Colonic mucosa (tissue), 4 donors: Measurements from ENCODE around the gene S100A13. TPM values are rescaled to one million over a fixed set of nuclear protein-coding genes. Genes with fewer than 3 reads are reported as not detected.
"Not testable (repeated sequence)": the region's sequence is repeated elsewhere in the genome, so short reads cannot be mapped to it uniquely, and the experiment has no call there.

ENCODE experiments used
- DNase-seq: peaks from one replicate; pipeline ENCODE4 v3.0.0-alpha.2; 2020
- H3K27ac ChIP-seq: fragments of 200-600 bp; one replicate; pipeline ENCODE4 v1.8.0; 2021
- H3K27me3 ChIP-seq: fragments of 200-600 bp; one replicate; pipeline ENCODE4 v1.8.0; 2021
- H3K36me3 ChIP-seq: fragments of 200-600 bp; one replicate; pipeline ENCODE4 v1.8.0; 2021
- H3K4me1 ChIP-seq: fragments of 200-600 bp; one replicate; pipeline ENCODE4 v1.8.0; 2021; ENCODE audit warnings: mild to moderate bottlenecking
- H3K4me3 ChIP-seq: fragments of 200-600 bp; one replicate; pipeline ENCODE4 v1.8.0; 2021
- H3K9ac ChIP-seq, 2 donors: one replicate each; pipeline ENCODE4 v1.7.0; 2013; ENCODE audit warnings: control low read depth in 2 of 2, low read depth in 2 of 2, low read length in 2 of 2
- H3K9me3 ChIP-seq: fragments of 200-600 bp; one replicate; pipeline ENCODE4 v1.8.0; 2021
- CTCF ChIP-seq: fragments of 200-600 bp; IDR thresholded peaks from one replicate; pipeline ENCODE4 v1.8.0; 2022; ENCODE audit warnings: antibody characterized with exemption, mild to moderate bottlenecking
- intact Hi-C: fragments of 100-400 bp; cut with DNase I; formaldehyde crosslinking; loops from one replicate; pipeline ENCODE4 v1.14.1; 2022
- total RNA-seq, 2 donors: library from RNA; stranded (reverse); fragmentation: NEBNext Ultra II Directional in 1 of 2; extraction: Animal tissue kit (Norgen Biotek cat#: 25700) in 1 of 2; gene quantifications; one replicate each; pipeline ENCODE4 v1.2.1, GENCODE V29; 2021
- donor health status: healthy.
- donor health status: DM: no; HTN: no; CAD: no.
- donor health status: DM: no; HTN: no; CAD: no.

Gene S100A13
- total RNA-seq = 10 to 100 TPM; 45.2 to 67.2 TPM

GRCh38 chr1:153626904-153627714 lies at the start of gene S100A13:
Gene S100A13 (minus strand): TSS chr1:153627505. CDS start chr1:153626472, 1,033 bp downstream.
- Histone ChIP-seq H3K4me1 (peaks cover 9% of the 10 kb centered on the region), H3K36me3 (no peaks in the 10 kb centered on the region), H3K27ac (peak within 1 kb of the TSS; percentile 74), H3K4me3 (peak within 1 kb of the TSS; percentile 42), H3K9me3 (no peaks in the 10 kb centered on the region), H3K9ac (peak within 1 kb of the TSS; percentile 74 to 78), H3K27me3 (no peaks in the 10 kb centered on the region)
- peak; percentile 53 for TF ChIP-seq CTCF
- intact Hi-C loops = no loop called here
- peak; percentile 84 for DNase-seq

GRCh38 chr1:153673511-153673910 lies 46.2 kb upstream of the S100A13 start:
- Histone ChIP-seq H3K9ac (no peak overlapping the region), H3K36me3 (no peaks in the 10 kb centered on the region), H3K4me3 (no peak overlapping the region), H3K4me1 (peaks cover 14% of the 10 kb centered on the region), H3K27ac (no peak overlapping the region), H3K9me3 (no peaks in the 10 kb centered on the region), H3K27me3 (peaks cover 8% of the 10 kb centered on the region)
- no peak for TF ChIP-seq CTCF
- DNase-seq = no peak
- intact Hi-C loops = loop anchor here (10.0 kb wide), 1 partner anchor 311 kb away; the partner anchor contains the start of gene RAB13

GRCh38 chr1:153671628-153672353 lies 44.5 kb upstream of the S100A13 start:
- Histone ChIP-seq H3K9ac (peak overlapping the region; percentile 57 to 81), H3K27ac (peak overlapping the region; percentile 81), H3K4me3 (peak overlapping the region; percentile 44)
- H3K4me1 ChIP-seq, H3K36me3 ChIP-seq, H3K27me3 ChIP-seq, H3K9me3 ChIP-seq: not testable (repeated sequence)
- peak; percentile 56 for DNase-seq
- intact Hi-C loops = loop anchor here (10.0 kb wide), 1 partner anchor 313 kb away; the partner anchor contains the start of gene RAB13

- Histone ChIP-seq H3K27me3 (no peaks in the 10 kb centered on the region), H3K9ac (peak within 1 kb of the TSS; percentile 90 to 95), H3K4me3 (peak within 1 kb of the TSS; percentile 93), H3K27ac (peak within 1 kb of the TSS; percentile 81), H3K9me3 (no peaks in the 10 kb centered on the region), H3K4me1 (peaks cover 9% of the 10 kb centered on the region), H3K36me3 (peaks cover 13% of the 10 kb centered on the region)
- intact Hi-C loops = loop anchor here (10.0 kb wide), 1 partner anchor 314 kb away; the partner anchor contains the start of gene RAB13
- no peak for TF ChIP-seq CTCF
- peak; percentile 98 for DNase-seq
Observed at GRCh38 chr1:153670859-153671627, 43.7 kb upstream of the S100A13 start, which contains the start of gene ILF2. Gene ILF2 (minus strand): TSS chr1:153670993. CDS start chr1:153670922, 71 bp downstream.

GRCh38 chr1:153670257-153670858 lies 43.1 kb upstream of the S100A13 start:
- Histone ChIP-seq H3K27ac (peak overlapping the region; percentile 55), H3K36me3 (peaks cover 20% of the 10 kb centered on the region), H3K4me1 (peaks cover 9% of the 10 kb centered on the region), H3K9me3 (no peaks in the 10 kb centered on the region), H3K4me3 (peak overlapping the region; percentile 93), H3K9ac (peak overlapping the region; percentile 90 to 95), H3K27me3 (no peaks in the 10 kb centered on the region)
- no peak for DNase-seq
- intact Hi-C loops = loop anchor here (10.0 kb wide), 1 partner anchor 314 kb away; the partner anchor contains the start of gene RAB13
- TF ChIP-seq CTCF = no peak
